ENCODE measurements around the gene ATRNL1.

The ATRNL1 gene

GRCh38 chr10:115606086-115606485 lies 512.9 kb downstream of the ATRNL1 start:
- Histone ChIP-seq H3K4me1 (no peaks in the 10 kb centered on the region), H3K27me3 (no peaks in the 10 kb centered on the region), H3K36me3 (no peaks in the 10 kb centered on the region), H3K4me3 (ENCODE audit: low read depth, low read length) (no peak overlapping the region), H3K9me3 (no peaks in the 10 kb centered on the region)
- DNase-seq: no peak
- no peak for TF ChIP-seq CTCF (IDR thresholded peaks at IDR 0.05; ENCODE audit: low read depth, low read length)

GRCh38 chr10:115606741-115607140 lies 513.6 kb downstream of the ATRNL1 start:
- DNase-seq: no peak
- H3K27me3 ChIP-seq: no peaks in the 10 kb centered on the region
- H3K4me3 ChIP-seq (ENCODE audit: low read depth, low read length): no peak overlapping the region

GRCh38 chr10:115624448-115624847 lies 531.3 kb downstream of the ATRNL1 start:
- no peak for DNase-seq

More at GRCh38 chr10:115606741-115607140, 513.6 kb downstream of the ATRNL1 start:
- Histone ChIP-seq H3K9me3 (no peaks in the 10 kb centered on the region), H3K36me3 (no peaks in the 10 kb centered on the region), H3K4me1 (no peaks in the 10 kb centered on the region)
- no peak for TF ChIP-seq CTCF (IDR thresholded peaks at IDR 0.05; ENCODE audit: low read depth, low read length)

GRCh38 chr10:115628616-115629015 lies 535.5 kb downstream of the ATRNL1 start:
- Histone ChIP-seq H3K36me3 (no peaks in the 10 kb centered on the region), H3K27me3 (no peaks in the 10 kb centered on the region), H3K4me1 (no peaks in the 10 kb centered on the region), H3K4me3 (ENCODE audit: low read depth, low read length) (no peak overlapping the region), H3K9me3 (no peaks in the 10 kb centered on the region)
- no peak for DNase-seq
- no peak for TF ChIP-seq CTCF (IDR thresholded peaks at IDR 0.05; ENCODE audit: low read depth, low read length)

More at GRCh38 chr10:115624448-115624847, 531.3 kb downstream of the ATRNL1 start:
- TF ChIP-seq CTCF (IDR thresholded peaks at IDR 0.05; ENCODE audit: low read depth, low read length): no peak
- no peaks in the 10 kb centered on the region for H3K4me1 ChIP-seq
- no peaks in the 10 kb centered on the region for H3K27me3 ChIP-seq
- no peak overlapping the region for H3K4me3 ChIP-seq (ENCODE audit: low read depth, low read length)
- H3K9me3 ChIP-seq: no peaks in the 10 kb centered on the region
- no peaks in the 10 kb centered on the region for H3K36me3 ChIP-seq

GRCh38 chr10:115638246-115638645 lies 545.1 kb downstream of the ATRNL1 start:
- H3K27me3 ChIP-seq: no peaks in the 10 kb centered on the region
- H3K9me3 ChIP-seq: no peaks in the 10 kb centered on the region
- H3K4me1 ChIP-seq: no peaks in the 10 kb centered on the region
- H3K4me3 ChIP-seq (ENCODE audit: low read depth, low read length): no peak overlapping the region
- DNase-seq: no peak
- H3K36me3 ChIP-seq: no peaks in the 10 kb centered on the region
- TF ChIP-seq CTCF (IDR thresholded peaks at IDR 0.05; ENCODE audit: low read depth, low read length): no peak

GRCh38 chr10:115649217-115649616 lies 556.1 kb downstream of the ATRNL1 start:
- TF ChIP-seq CTCF (IDR thresholded peaks at IDR 0.05; ENCODE audit: low read depth, low read length): no peak
- Histone ChIP-seq H3K4me3 (ENCODE audit: low read depth, low read length) (no peak overlapping the region), H3K27me3 (no peaks in the 10 kb centered on the region), H3K4me1 (no peaks in the 10 kb centered on the region), H3K36me3 (no peaks in the 10 kb centered on the region), H3K9me3 (no peaks in the 10 kb centered on the region)
- no peak for DNase-seq

All from BE2C (cell line).